Raji (cell line): Measurements from ENCODE around the gene GYS1.

ENCODE experiments used
- POLR2A ChIP-seq: IDR thresholded peaks from 2 replicates; pipeline ENCODE4 v1.6.1; 2011; ENCODE audit warnings: low read depth, low read length, control low read depth; ENCODE audit not compliant: insufficient read depth

The GYS1 gene

GRCh38 chr19:48967346-48968178 lies 25.5 kb downstream of the GYS1 start:
- TF ChIP-seq POLR2A: peak; percentile 34; the same call in 1 of the 2 replicates

GRCh38 chr19:48966541-48967345 lies 26.4 kb downstream of the GYS1 start:
- no peak for TF ChIP-seq POLR2A

- TF ChIP-seq POLR2A: no peak; the same call in 1 of the 2 replicates
These were observed 27.1 kb downstream of the GYS1 start for GRCh38 chr19:48965806-48966540.

- peak; percentile 99 for TF ChIP-seq POLR2A
These were observed 27.9 kb downstream of the GYS1 start, which contains the start of gene FTL for GRCh38 chr19:48965040-48965805. Gene FTL, plus strand, starts transcription at chr19:48965309. Its CDS starts 199 bp downstream, at chr19:48965508.

- no peak for TF ChIP-seq POLR2A
These were observed 28.7 kb downstream of the GYS1 start for GRCh38 chr19:48964205-48965039.

- no peak for TF ChIP-seq POLR2A
These were observed 29.5 kb downstream of the GYS1 start for GRCh38 chr19:48963371-48964204.

- TF ChIP-seq POLR2A: no peak
These were observed 30.3 kb downstream of the GYS1 start for GRCh38 chr19:48962849-48963165.

- peak; percentile 72 for TF ChIP-seq POLR2A
These were observed 30.9 kb downstream of the GYS1 start for GRCh38 chr19:48962029-48962848.

GRCh38 chr19:48961673-48962028 lies 31.5 kb downstream of the GYS1 start:
- TF ChIP-seq POLR2A: no peak

- no peak for TF ChIP-seq POLR2A
These were observed 32.0 kb downstream of the GYS1 start for GRCh38 chr19:48961051-48961649.

GRCh38 chr19:48959341-48960239 lies 33.5 kb downstream of the GYS1 start:
- 0 out of 2 replicates have a peak, but pooled peaks have one; percentile 3 for TF ChIP-seq POLR2A

GRCh38 chr19:48958006-48958405 lies 35.1 kb downstream of the GYS1 start:
- TF ChIP-seq POLR2A: no peak
